ENCODE results near the gene NPAP1.
"Not testable (repeated sequence)": the region's sequence is repeated elsewhere in the genome, so short reads cannot be mapped to it uniquely, and the experiment has no call there.

- not testable (repeated sequence) for TF ChIP-seq POLR2AphosphoS5 (IDR thresholded peaks at IDR 0.05; ENCODE audit: insufficient read depth, low read depth, low read length); CTCF (IDR thresholded peaks at IDR 0.05; ENCODE audit: extremely low read depth in 1 of 2, insufficient read depth in 1 of 2, low read depth in 1 of 2, low read length in 2 of 2); EZH2 (IDR thresholded peaks at IDR 0.05; ENCODE audit: borderline replicate concordance, low read depth, low read length, severe bottlenecking)
Measured at GRCh38 chr15:24682905-24683304, 7.3 kb downstream of the NPAP1 start.
